DMS114 treated with DMSO at 0.1 percent for 48 hours (cell line): ENCODE measurements around the gene USP11.

Experiments used
- DNase-seq: peaks from one replicate; lab custom pipeline; 2025; ENCODE audit not compliant: unreplicated experiment; lab: John Stamatoyannopoulos, UW

USP11 gene

GRCh38 chrX:47202877-47203276 is 29.9 kb upstream of the USP11 start:
- no peak for DNase-seq

DNA sequence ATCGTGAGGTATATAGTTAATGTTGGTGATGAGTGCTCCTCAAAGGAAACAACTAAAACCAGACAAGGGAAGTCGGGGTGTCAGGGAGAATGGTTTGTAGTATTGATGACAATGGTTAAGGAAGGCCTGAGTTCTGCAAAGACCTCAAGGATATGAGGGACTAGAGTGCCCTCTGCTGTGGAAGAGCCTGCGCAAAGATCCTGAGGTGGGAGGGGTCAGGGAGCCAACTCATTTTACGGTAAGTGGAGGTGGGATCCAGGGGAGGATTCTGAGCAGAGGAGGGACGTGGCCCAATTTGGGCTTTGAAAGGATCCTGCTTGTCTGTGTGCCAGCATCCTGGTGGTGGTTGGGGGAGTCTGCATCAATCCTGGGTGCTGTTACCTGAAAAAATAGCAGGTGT is 27.8 kb upstream of the USP11 start:
- DNase-seq: no peak

DNA sequence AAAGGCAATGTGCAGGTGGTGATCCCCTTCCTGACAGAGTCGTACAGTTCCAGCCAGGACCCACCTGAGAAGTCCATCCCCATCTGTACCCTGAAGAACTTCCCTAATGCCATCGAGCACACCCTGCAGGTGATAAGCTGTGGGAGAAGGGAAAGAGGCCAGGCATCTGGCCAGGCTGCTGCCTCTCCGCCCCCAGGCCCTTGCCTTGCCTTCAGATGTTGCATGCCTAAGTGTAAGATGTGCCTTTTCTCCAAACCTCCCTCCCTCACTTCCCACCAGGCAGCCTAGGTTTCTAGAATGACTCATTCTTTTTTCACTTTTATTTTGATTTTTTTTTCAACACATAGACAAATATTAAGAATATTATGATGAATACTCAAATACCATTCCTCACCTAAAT is 26.5 kb upstream of the USP11 start:
- no peak for DNase-seq

DNA sequence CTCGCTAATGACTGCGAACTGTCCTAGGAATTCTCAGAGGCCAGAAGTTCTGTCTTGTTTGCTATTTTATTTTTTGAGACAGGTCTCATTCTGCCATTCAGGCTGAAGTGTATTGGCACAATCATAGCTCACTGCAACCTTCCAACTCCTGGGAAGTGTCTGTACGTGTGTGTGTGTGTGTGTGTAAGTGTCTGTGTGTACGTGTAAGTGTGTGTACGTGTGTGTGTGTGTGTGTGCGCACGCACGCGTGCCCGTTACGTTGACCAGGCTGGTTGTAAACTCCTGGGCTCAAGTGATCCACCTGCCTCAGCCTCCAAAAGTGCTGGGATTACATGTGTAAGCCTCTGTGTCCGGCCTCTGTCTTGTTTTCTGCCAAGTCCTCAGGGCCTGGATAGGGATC is 24.7 kb upstream of the USP11 start:
- no peak for DNase-seq

GRCh38 chrX:47209508-47210238 is 23.1 kb upstream of the USP11 start:
- no peak for DNase-seq

DNA sequence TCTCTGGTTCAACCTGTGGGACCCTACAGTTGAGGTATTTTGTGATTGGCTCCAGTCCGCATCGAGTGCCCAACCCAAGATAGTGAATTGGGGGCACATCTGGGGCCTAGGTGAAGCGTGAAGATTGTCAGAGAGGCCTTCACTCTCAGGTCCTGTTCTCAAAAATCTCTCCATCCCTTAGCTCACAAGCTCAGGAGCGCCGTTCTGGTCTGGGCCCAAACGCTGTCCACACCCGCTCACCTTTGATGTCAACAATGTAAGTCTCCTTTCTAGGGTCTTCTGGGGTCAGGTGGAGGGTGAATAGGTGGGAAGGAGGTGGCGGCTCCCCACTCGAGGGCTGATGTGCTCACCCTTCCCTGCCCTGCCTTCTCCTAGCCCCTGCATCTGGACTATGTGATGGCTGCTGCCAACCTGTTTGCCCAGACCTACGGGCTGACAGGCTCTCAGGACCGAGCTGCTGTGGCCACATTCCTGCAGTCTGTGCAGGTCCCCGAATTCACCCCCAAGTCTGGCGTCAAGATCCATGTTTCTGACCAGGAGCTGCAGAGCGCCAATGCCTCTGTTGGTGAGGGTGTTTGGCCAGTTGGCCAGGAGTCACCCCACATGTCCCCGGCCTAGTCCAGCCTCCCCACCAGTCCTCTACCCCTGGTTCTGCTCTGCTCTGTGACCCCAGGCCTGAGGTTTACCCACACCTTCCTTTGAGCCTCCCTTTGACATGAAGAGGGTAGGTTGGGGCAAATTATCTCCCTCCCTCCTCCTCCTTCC is 22.0 kb upstream of the USP11 start:
- DNase-seq: no peak

GRCh38 chrX:47212381-47213293 is 20.2 kb upstream of the USP11 start:
- DNase-seq: no peak

- no peak for DNase-seq
These were observed 18.3 kb upstream of the USP11 start for GRCh38 chrX:47214435-47215077.

- no peak for DNase-seq
These were observed 17.4 kb upstream of the USP11 start for GRCh38 chrX:47215291-47215900.

DNA sequence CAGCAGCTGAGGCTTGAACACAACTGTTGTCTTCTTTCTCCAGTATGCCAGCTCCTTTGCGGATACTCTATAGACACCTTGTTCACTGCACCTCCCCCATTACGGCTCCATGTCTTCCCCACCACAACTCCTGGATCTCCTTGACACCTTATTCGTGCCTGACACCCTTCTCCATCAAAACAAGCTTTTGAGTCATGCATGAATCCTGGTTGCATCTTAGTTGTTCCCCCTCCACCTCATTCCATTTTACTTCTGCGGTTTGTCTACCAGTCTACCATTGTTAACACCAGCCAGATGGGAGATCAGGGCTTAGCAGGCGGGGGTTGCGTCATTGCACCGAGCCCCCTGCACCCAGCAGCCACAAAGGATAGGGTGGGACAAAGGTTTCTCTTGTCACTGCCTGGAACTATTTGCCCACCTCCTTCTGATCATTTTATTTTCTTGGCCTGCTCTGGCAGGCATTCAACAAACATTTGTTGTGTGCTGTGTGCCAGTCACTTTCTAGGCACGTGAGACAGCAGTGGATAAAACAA is 16.4 kb upstream of the USP11 start:
- DNase-seq: no peak

DNA sequence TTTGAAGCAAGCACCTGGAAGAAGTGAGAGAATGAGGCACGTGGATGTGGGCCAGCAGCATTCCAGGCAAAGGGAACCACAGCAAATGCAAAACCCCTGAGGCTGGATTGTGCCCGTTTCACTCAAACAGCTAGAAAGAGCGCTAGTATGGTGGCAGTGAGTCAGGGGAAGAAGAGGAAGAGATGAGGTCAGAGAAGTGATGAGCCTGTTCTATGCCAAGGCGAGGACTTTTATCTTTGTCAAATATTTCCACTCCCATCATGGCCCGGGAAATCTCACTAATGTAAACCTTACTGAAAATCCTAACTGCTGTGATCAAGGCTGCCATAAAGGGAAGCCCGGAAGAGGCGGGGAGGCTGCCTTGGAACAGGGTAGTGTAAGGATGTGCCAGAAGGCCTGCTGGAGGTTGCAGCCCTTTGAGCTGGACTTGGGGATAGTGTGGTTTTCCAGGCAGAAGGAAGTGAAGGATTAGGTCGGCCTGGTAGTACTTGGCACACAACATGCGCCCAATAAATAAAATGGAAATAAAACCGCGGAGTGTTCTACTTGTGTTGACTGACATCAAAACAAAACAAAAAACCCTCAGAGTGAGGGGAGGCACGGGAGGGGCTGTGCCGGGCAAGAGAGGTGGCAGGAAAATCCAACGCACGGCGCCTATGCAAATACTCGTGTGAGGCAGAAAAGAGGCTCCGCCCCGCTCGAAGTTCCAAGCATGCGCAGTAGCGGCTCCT is 15.5 kb upstream of the USP11 start:
- DNase-seq: no peak

GRCh38 chrX:47217852-47218279 is 14.9 kb upstream of the USP11 start:
- DNase-seq: peak; percentile 98

GRCh38 chrX:47218280-47218919 is 14.4 kb upstream of the USP11 start, which contains the start of gene CDK16:
Gene CDK16 (plus strand): TSS chrX:47218681. CDS start chrX:47223558, 4,877 bp downstream.
- peak; percentile 71 for DNase-seq

DNA sequence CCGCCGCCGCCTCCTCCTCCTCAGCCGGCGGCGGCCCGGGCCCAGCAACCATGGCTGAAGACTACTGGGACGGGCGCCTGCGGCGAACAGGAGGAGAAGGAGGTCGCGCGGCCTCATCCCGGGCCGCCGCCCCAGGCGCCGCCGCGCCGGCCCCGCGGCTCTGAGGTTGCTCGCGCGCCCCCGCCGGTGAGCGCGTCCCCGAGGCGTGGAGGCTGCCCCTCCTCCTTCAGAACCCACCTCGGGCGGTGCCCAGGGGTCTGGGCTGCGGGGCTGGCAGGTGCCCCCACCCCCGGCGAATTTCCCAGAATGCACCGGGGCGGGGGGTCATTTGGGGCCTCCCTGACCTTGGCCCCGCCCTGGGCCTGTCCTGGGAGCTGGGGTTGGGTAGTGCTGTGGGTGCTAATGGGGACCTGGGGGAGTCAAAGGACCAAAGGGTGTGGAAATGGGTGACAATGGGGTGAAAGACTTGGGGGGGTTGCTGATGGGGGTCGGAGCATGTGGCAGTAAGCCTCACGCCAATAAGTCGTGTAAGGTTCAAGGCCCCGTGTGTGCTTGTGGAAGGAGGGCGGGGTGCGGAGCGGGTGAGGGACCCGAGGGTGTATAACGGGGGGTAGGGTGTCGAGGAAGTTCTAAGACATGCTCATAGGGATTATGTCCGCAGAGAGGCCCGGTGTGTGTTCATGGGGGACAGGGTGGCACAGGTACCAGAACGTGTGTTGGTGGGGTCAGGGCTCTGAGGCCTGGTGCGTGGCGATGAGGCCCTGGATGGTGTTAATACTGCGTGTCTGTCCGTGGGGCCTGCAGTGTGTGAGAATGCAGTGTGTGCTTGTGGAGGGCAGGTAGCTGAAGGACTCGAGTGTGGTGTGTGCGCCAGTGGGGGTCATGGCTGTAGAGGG is 13.6 kb upstream of the USP11 start:
- no peak for DNase-seq

GRCh38 chrX:47221756-47222155 is 11.1 kb upstream of the USP11 start:
- DNase-seq: no peak

- DNase-seq: no peak
These were observed 10.0 kb upstream of the USP11 start for GRCh38 chrX:47222751-47223350.

- DNase-seq: no peak
These were observed 9.1 kb upstream of the USP11 start for GRCh38 chrX:47223476-47224250.
